WTC11 (cell line): ENCODE data around the gene CENPA. TPM values are rescaled to one million over a fixed set of nuclear protein-coding genes. Genes with fewer than 3 reads are reported as not detected.

ENCODE experiments used
- ATAC-seq: fragments of 200-7000 bp; cut with Tn5 transposase; 2 replicates; pipeline ENCODE4 v1.10.0; 2021; ENCODE audit warnings: mild to moderate bottlenecking, moderate library complexity
- CTCF ChIA-PET: fragments of 300-600 bp; sonication (Branson Sonifier 250); formaldehyde crosslinking; loops from one replicate; lab custom pipeline; 2021; ENCODE audit warnings: antibody characterized with exemption; lab: Charles Lee
- POLR2A ChIA-PET: fragments of 350-600 bp; sonication (Branson Sonifier 250); formaldehyde crosslinking; loops from one replicate; lab custom pipeline; 2021; ENCODE audit warnings: antibody characterized with exemption; lab: Charles Lee
- DNase-seq: peaks from one replicate; pipeline ENCODE4 v3.0.0; 2021; ENCODE audit warnings: low spot score
- H3K27ac Mint-ChIP-seq: 2 replicates; pipeline ENCODE4 v1.8.0; 2021; ENCODE audit warnings: mixed read lengths
- H3K27me3 Mint-ChIP-seq: 2 replicates; pipeline ENCODE4 v1.8.0; 2021; ENCODE audit warnings: low read depth, mild to moderate bottlenecking, moderate library complexity, mixed read lengths
- H3K36me3 Mint-ChIP-seq: 2 replicates; pipeline ENCODE4 v1.8.0; 2021; ENCODE audit warnings: mixed read lengths
- H3K4me1 Mint-ChIP-seq: 2 replicates; pipeline ENCODE4 v1.8.0; 2022; ENCODE audit warnings: mixed read lengths
- H3K4me3 Mint-ChIP-seq: 2 replicates; pipeline ENCODE4 v1.8.0; 2021; ENCODE audit warnings: mild to moderate bottlenecking, moderate library complexity, mixed read lengths
- H3K9me3 Mint-ChIP-seq: 2 replicates; pipeline ENCODE4 v1.8.0; 2021; ENCODE audit warnings: mixed read lengths
- MXD4 ChIP-seq: fragments of 250-450 bp; sonication (Bioruptor Pico); IDR thresholded peaks from 2 replicates; pipeline ENCODE4 v1.8.0; 2021; ENCODE audit warnings: mild to moderate bottlenecking, moderate library complexity, borderline replicate concordance
- NFYB ChIP-seq: sonication (generic); formaldehyde crosslinking; conservative IDR thresholded peaks from 2 replicates; pipeline ENCODE4 v1.8.0; 2022; ENCODE audit warnings: low read depth, missing genetic modification reagents
- NR2C2 ChIP-seq: sonication (generic); formaldehyde crosslinking; IDR thresholded peaks from 2 replicates; pipeline ENCODE4 v1.8.0; 2022; ENCODE audit warnings: mild to moderate bottlenecking, missing genetic modification reagents
- RELA ChIP-seq: sonication (generic); formaldehyde crosslinking; IDR thresholded peaks from 2 replicates; pipeline ENCODE4 v1.8.1; 2022; ENCODE audit warnings: missing genetic modification reagents, mild to moderate bottlenecking, borderline replicate concordance
- RORB ChIP-seq: fragments of 250-450 bp; sonication (Bioruptor Pico); IDR thresholded peaks from 2 replicates; pipeline ENCODE4 v1.9.0; 2021; ENCODE audit warnings: mild to moderate bottlenecking
- ZBTB21 ChIP-seq: sonication (generic); formaldehyde crosslinking; IDR thresholded peaks from 2 replicates; pipeline ENCODE4 v1.8.1; 2023; ENCODE audit warnings: mild to moderate bottlenecking, missing genetic modification reagents, borderline replicate concordance
- total RNA-seq: library from RNA; stranded (reverse); gene quantifications from 3 replicates; pipeline ENCODE4 v1.2.3, GENCODE V29; 2021
- TF ChIP-seq, protein P1 (sequence below): sonication (generic); formaldehyde crosslinking; IDR thresholded peaks from 2 replicates; pipeline ENCODE4 v1.8.1; 2022; ENCODE audit warnings: mild to moderate bottlenecking, missing genetic modification reagents, moderate library complexity, borderline replicate concordance
- TF ChIP-seq, protein P2 (sequence below): fragments of 250-450 bp; sonication (Bioruptor Pico); IDR thresholded peaks from 2 replicates; pipeline ENCODE4 v1.9.0; 2021; ENCODE audit warnings: mild to moderate bottlenecking, borderline replicate concordance
- TF ChIP-seq, protein P3 (sequence below): sonication (generic); formaldehyde crosslinking; IDR thresholded peaks from 2 replicates; pipeline ENCODE4 v1.8.1; 2023; ENCODE audit warnings: mild to moderate bottlenecking, missing genetic modification reagents, moderate library complexity
- TF ChIP-seq, protein P4 (sequence below): sonication (generic); formaldehyde crosslinking; IDR thresholded peaks from 2 replicates; pipeline ENCODE4 v1.8.1; 2022; ENCODE audit warnings: missing genetic modification reagents, borderline replicate concordance

CENPA gene
- total RNA-seq, 1 experiment from 2014 or later, result 45.6 TPM

DNA sequence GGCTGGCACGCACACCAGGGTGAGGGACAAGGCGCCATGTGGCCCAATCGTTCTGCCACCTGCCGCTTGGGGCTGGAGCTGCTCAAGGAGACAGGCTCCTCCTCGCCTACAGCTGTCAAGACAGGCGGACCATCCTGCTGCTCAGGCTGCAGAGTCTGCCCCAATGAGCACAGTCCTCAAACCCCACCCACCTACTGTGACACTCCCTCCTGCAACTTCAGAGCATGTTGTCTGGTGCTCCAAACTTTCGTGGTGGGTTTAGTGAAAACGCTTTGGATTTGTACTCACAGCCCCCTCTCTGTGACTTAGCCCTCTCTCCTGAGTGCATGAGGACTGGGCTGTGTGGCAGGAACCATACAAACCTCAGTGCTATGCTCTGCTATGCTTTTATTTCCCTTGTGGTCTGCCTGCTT, 45.0 kb upstream of the CENPA start:
- no peaks in the 10 kb centered on the region for H3K4me1 Mint-ChIP-seq
- no peaks in the 10 kb centered on the region for H3K9me3 Mint-ChIP-seq
- ATAC-seq, result peak; percentile 86
- H3K27ac Mint-ChIP-seq, result no peak overlapping the region
- CTCF ChIA-PET, result interaction anchor here (0.6 to 2.4 kb wide), 11 partner anchors 10 to 562 kb away, joined by 3 to 10 read pairs (median 3); no protein-coding TSS in a partner anchor
- peaks cover 2% of the 10 kb centered on the region; the same call in 1 of the 2 replicates for H3K27me3 Mint-ChIP-seq
- H3K36me3 Mint-ChIP-seq, result no peaks in the 10 kb centered on the region
- DNase-seq, result peak; percentile 45
- POLR2A ChIA-PET, result no interaction called here
- no peak for TF ChIP-seq RELA (CRISPR knock-in tag)
- TF ChIP-seq NR2C2 (CRISPR knock-in tag), result no peak
- no peak for TF ChIP-seq ZBTB21 (CRISPR knock-in tag)
- TF ChIP-seq, protein P1, sequence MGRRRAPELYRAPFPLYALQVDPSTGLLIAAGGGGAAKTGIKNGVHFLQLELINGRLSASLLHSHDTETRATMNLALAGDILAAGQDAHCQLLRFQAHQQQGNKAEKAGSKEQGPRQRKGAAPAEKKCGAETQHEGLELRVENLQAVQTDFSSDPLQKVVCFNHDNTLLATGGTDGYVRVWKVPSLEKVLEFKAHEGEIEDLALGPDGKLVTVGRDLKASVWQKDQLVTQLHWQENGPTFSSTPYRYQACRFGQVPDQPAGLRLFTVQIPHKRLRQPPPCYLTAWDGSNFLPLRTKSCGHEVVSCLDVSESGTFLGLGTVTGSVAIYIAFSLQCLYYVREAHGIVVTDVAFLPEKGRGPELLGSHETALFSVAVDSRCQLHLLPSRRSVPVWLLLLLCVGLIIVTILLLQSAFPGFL (CRISPR knock-in tag), result no peak
- no peak for TF ChIP-seq RORB (CRISPR knock-in tag)
- no peak for TF ChIP-seq NFYB (CRISPR knock-in tag)
- H3K4me3 Mint-ChIP-seq, result no peak overlapping the region

DNA sequence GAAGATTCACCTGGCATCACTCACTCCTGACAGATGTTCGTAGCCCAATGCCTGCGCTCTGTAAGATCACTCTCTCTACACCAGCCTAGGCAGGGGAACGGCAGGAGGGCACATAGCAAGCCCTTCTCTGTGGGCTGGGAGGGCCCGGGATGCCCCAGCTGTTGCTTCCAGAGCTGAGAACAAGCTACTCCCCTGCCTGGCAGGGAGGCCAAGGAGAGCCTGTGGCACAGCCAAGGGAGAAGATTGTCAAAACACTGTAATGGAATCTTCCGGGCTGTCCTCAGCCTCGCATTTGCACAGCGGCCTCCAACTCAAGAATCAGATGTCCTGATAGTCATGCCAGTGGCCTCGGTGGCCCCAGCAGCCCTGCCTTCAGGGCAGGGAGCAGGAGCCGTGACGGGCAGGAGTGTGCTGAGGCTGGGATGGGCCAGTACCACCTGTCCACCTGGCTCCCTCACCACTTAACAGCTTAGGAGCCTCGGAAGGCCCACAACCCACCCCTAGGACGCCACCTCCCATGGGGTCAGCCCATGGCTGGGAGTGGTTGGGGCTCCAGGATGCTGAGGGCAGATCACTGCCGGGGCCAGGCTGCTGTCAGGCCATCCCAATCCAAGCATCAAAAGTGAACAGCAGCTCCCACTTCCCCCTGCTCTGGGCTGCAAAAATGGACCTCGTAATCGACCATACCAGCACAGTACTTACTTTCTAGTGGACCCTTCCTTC, 43.6 kb upstream of the CENPA start:
- Mint-ChIP-seq H3K27me3 (peaks cover 14% of the 10 kb centered on the region), H3K4me3 (no peak overlapping the region), H3K4me1 (no peaks in the 10 kb centered on the region), H3K27ac (no peak overlapping the region), H3K9me3 (no peaks in the 10 kb centered on the region), H3K36me3 (no peaks in the 10 kb centered on the region)
- DNase-seq (no peak), ATAC-seq (no peak)
- no peak for TF ChIP-seq MXD4
- TF ChIP-seq, protein P2, sequence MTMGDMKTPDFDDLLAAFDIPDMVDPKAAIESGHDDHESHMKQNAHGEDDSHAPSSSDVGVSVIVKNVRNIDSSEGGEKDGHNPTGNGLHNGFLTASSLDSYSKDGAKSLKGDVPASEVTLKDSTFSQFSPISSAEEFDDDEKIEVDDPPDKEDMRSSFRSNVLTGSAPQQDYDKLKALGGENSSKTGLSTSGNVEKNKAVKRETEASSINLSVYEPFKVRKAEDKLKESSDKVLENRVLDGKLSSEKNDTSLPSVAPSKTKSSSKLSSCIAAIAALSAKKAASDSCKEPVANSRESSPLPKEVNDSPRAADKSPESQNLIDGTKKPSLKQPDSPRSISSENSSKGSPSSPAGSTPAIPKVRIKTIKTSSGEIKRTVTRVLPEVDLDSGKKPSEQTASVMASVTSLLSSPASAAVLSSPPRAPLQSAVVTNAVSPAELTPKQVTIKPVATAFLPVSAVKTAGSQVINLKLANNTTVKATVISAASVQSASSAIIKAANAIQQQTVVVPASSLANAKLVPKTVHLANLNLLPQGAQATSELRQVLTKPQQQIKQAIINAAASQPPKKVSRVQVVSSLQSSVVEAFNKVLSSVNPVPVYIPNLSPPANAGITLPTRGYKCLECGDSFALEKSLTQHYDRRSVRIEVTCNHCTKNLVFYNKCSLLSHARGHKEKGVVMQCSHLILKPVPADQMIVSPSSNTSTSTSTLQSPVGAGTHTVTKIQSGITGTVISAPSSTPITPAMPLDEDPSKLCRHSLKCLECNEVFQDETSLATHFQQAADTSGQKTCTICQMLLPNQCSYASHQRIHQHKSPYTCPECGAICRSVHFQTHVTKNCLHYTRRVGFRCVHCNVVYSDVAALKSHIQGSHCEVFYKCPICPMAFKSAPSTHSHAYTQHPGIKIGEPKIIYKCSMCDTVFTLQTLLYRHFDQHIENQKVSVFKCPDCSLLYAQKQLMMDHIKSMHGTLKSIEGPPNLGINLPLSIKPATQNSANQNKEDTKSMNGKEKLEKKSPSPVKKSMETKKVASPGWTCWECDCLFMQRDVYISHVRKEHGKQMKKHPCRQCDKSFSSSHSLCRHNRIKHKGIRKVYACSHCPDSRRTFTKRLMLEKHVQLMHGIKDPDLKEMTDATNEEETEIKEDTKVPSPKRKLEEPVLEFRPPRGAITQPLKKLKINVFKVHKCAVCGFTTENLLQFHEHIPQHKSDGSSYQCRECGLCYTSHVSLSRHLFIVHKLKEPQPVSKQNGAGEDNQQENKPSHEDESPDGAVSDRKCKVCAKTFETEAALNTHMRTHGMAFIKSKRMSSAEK (CRISPR knock-in tag), result no peak
- TF ChIP-seq, protein P3, sequence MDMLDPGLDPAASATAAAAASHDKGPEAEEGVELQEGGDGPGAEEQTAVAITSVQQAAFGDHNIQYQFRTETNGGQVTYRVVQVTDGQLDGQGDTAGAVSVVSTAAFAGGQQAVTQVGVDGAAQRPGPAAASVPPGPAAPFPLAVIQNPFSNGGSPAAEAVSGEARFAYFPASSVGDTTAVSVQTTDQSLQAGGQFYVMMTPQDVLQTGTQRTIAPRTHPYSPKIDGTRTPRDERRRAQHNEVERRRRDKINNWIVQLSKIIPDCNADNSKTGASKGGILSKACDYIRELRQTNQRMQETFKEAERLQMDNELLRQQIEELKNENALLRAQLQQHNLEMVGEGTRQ (CRISPR knock-in tag), result no peak
- POLR2A ChIA-PET, result no interaction called here
- CTCF ChIA-PET, result interaction anchor here (0.6 to 7.5 kb wide), 7 partner anchors 11 to 231 kb away, joined by 3 to 83 read pairs (median 4); no protein-coding TSS in a partner anchor

DNA sequence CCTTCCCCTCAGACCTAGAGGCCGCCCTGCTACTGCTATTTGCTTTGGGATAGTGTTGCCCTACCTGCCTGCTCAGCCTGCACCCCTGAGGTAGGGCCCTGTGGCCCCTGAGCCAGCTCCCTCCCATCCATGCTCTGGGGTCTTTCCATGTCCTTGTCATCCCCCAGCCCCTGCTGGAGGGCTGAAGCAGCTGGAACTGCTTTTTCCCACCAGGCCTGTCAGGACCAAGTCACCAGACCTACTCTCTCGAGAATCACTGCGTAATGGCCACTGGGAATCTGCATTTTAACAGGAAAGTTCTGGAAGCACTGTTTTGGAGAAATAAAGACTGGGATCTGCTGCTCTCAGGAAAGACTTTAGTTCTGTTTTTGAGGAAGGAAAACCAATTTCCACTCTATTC, 42.0 kb upstream of the CENPA start:
- H3K4me3 Mint-ChIP-seq, result no peak overlapping the region
- ChIA-PET CTCF (interaction anchor here (1.4 to 7.5 kb wide), 8 partner anchors 13 to 199 kb away, joined by 3 to 83 read pairs (median 10); partner anchors contain the start of gene KCNK3), POLR2A (no interaction called here)
- no peaks in the 10 kb centered on the region for H3K36me3 Mint-ChIP-seq
- peaks cover 30% of the 10 kb centered on the region for H3K27me3 Mint-ChIP-seq
- H3K27ac Mint-ChIP-seq, result no peak overlapping the region
- TF ChIP-seq, protein P4, sequence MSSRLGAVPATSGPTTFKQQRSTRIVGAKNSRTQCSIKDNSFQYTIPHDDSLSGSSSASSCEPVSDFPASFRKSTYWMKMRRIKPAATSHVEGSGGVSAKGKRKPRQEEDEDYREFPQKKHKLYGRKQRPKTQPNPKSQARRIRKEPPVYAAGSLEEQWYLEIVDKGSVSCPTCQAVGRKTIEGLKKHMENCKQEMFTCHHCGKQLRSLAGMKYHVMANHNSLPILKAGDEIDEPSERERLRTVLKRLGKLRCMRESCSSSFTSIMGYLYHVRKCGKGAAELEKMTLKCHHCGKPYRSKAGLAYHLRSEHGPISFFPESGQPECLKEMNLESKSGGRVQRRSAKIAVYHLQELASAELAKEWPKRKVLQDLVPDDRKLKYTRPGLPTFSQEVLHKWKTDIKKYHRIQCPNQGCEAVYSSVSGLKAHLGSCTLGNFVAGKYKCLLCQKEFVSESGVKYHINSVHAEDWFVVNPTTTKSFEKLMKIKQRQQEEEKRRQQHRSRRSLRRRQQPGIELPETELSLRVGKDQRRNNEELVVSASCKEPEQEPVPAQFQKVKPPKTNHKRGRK (CRISPR knock-in tag), result no peak
- no peaks in the 10 kb centered on the region for H3K9me3 Mint-ChIP-seq
- DNase-seq, result no peak
- H3K4me1 Mint-ChIP-seq, result no peaks in the 10 kb centered on the region
- no peak for ATAC-seq
